Measurements from ENCODE around the gene GAS7. TPM values are rescaled to one million over a fixed set of nuclear protein-coding genes. Genes with fewer than 3 reads are reported as not detected.
A peak's percentile ranks its signal among the peaks of the same experiment; 100 is the strongest.

The GAS7 gene
- 72.7 and 84.8 TPM in 2 replicates for total RNA-seq
- long read RNA-seq, partial matches to known transcripts, result 0 of 17 reads
- long read RNA-seq, other reads (novel, unspliced or antisense), result 14 of 17 reads

- Mint-ChIP-seq H3K27me3 (ENCODE audit: low read depth) (peaks cover 67% of the 10 kb centered on the region), H3K9me3 (peaks cover under 1% of the 10 kb centered on the region)
Measured at GRCh38 chr17:10198509-10199249, at the start of gene GAS7. Gene GAS7 (minus strand): TSS chr17:10198606.

GRCh38 chr17:10247810-10248209, 49.4 kb upstream of the GAS7 start:
- Mint-ChIP-seq H3K27me3 (ENCODE audit: low read depth) (peaks cover 2% of the 10 kb centered on the region), H3K4me1 (no peaks in the 10 kb centered on the region), H3K9me3 (peaks cover 3% of the 10 kb centered on the region), H3K27ac (ENCODE audit: unreplicated experiment) (no peak overlapping the region), H3K36me3 (ENCODE audit: low read depth) (no peaks in the 10 kb centered on the region), H3K4me3 (no peak overlapping the region)
- no peak for DNase-seq (ENCODE audit: low read depth, low spot score)
- no peak for TF ChIP-seq CTCF (conservative IDR thresholded peaks at IDR 0.05)

More at GRCh38 chr17:10198509-10199249, at the start of gene GAS7:
- Mint-ChIP-seq H3K4me1 (peaks cover 15% of the 10 kb centered on the region), H3K27ac (ENCODE audit: unreplicated experiment) (no peak within 1 kb of the TSS), H3K4me3 (peak within 1 kb of the TSS; percentile 82), H3K36me3 (ENCODE audit: low read depth) (peaks cover 3% of the 10 kb centered on the region)
- TF ChIP-seq CTCF (conservative IDR thresholded peaks at IDR 0.05), result no peak
- DNase-seq (ENCODE audit: low read depth, low spot score), result peak; percentile 62

GRCh38 chr17:10243883-10244844, 45.8 kb upstream of the GAS7 start:
- H3K4me3 Mint-ChIP-seq, result no peak overlapping the region
- no peak for DNase-seq (ENCODE audit: low read depth, low spot score)
- no peaks in the 10 kb centered on the region for H3K4me1 Mint-ChIP-seq
- no peak for TF ChIP-seq CTCF (conservative IDR thresholded peaks at IDR 0.05)
- H3K27ac Mint-ChIP-seq (ENCODE audit: unreplicated experiment), result no peak overlapping the region
- H3K27me3 Mint-ChIP-seq (ENCODE audit: low read depth), result peaks cover 2% of the 10 kb centered on the region
- no peaks in the 10 kb centered on the region for H3K36me3 Mint-ChIP-seq (ENCODE audit: low read depth)
- H3K9me3 Mint-ChIP-seq, result peaks cover 6% of the 10 kb centered on the region

- TF ChIP-seq CTCF (conservative IDR thresholded peaks at IDR 0.05), result no peak
- H3K27ac Mint-ChIP-seq (ENCODE audit: unreplicated experiment), result no peak overlapping the region
- H3K4me1 Mint-ChIP-seq, result no peaks in the 10 kb centered on the region
- no peaks in the 10 kb centered on the region for H3K27me3 Mint-ChIP-seq (ENCODE audit: low read depth)
- no peaks in the 10 kb centered on the region for H3K36me3 Mint-ChIP-seq (ENCODE audit: low read depth)
- peaks cover 2% of the 10 kb centered on the region for H3K9me3 Mint-ChIP-seq
- no peak overlapping the region for H3K4me3 Mint-ChIP-seq
- no peak for DNase-seq (ENCODE audit: low read depth, low spot score)
Measured at GRCh38 chr17:10241781-10242180, 43.4 kb upstream of the GAS7 start.

- no peaks in the 10 kb centered on the region for H3K36me3 Mint-ChIP-seq (ENCODE audit: low read depth)
- H3K4me1 Mint-ChIP-seq, result no peaks in the 10 kb centered on the region
- H3K27ac Mint-ChIP-seq (ENCODE audit: unreplicated experiment), result no peak overlapping the region
- peaks cover 2% of the 10 kb centered on the region for H3K9me3 Mint-ChIP-seq
- no peaks in the 10 kb centered on the region for H3K27me3 Mint-ChIP-seq (ENCODE audit: low read depth)
- DNase-seq (ENCODE audit: low read depth, low spot score), result no peak
- H3K4me3 Mint-ChIP-seq, result no peak overlapping the region
- no peak for TF ChIP-seq CTCF (conservative IDR thresholded peaks at IDR 0.05)
Measured at GRCh38 chr17:10238661-10239060, 40.3 kb upstream of the GAS7 start.

Data from neural crest cell (in vitro differentiated cells).